Measurements from ENCODE around the gene ANXA3.

The ANXA3 gene

DNA sequence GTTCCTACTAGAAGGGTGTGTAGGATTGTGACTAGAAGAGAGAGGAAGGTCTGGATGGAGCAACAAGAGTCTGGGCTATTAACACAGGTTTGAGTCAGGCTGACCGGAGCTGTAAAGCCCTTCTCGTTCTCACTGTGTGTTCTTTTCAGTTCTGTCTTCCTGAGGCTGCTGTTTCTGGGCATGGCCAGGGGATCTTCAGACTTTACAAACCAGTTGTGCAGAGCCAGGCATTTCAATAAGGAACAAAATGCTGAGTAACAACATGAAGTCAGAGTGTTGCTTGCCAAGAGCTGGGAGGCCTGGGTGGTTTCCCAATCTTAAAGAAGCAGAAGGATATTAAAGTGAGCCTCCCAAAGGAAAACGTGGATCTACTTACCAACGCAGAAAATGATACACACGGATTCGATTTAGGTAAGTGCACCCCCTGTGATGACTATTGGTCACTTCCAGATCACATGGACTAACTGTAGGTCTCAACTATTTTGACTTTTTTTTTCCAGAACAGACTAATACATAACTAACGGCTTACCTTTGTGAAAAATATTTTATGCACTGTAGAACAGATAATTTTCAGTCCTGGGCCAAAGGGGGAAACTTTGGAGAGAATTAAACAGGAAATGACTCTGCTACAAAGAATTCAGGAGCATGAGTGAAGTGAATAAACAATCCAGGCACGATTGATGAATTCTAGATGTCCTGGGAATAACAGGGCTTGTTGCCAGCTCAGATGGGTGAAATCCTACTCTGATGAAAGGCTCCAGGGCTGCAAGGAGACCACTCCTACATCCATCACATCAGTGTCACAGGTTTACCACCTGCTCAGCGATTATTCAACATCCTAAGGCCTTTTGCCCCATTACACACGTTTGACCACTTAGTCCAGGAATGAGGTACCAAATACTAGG, 94.5 kb downstream of the ANXA3 start:
- no peak for DNase-seq (ENCODE audit: low read depth)

DNA sequence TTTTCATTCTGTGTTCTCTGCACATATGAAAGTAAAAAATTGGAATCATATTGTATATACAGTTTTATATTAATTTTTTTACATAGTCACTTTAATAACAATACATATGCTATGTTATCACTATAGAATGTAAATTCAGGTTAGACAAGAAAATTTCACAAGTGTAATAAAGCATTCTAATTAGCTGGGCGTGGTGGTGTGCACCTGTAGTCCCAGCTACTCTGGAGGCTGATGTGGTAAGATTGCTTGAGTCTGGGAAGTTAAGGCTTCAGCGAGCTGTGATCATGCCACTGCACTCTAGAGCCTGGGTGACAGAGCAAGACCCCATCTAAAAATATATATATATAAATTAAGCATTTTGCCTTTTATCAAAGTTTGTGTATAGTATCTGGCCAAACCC, 95.7 kb downstream of the ANXA3 start:
- DNase-seq (ENCODE audit: low read depth): no peak

DNA sequence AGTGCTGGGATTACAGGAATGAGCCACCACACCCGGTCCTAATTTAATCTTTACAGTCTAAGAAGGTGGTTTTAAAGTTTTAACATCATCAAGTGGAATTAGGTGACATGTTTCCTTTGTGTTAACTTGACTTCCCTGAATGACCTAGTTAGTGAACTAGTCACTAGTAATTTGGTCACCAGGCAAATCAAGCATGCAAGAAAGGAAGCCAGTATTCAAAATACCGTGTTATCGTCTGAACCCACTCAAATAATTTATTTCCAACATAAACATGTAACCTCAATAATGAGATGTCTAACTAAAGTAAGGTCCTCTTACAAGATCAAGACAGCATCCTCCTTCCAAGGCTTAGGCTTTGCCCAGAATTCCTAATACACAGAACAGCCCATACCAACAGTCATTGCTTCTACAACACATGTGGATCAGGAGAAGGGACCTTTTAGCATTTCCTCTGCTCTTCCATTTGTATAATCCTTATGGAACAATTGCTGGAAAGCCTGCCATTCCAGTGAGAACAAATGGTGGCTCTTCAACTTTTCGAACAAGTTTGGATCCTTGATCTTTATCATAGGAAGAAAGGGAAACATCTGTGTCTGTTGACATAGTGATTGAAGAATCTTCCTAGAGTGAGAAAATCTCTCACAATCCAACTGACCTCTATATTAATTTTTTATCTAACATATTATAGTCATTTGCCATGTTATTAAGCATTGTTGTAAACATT, 97.2 kb downstream of the ANXA3 start:
- DNase-seq (ENCODE audit: low read depth): no peak

DNA sequence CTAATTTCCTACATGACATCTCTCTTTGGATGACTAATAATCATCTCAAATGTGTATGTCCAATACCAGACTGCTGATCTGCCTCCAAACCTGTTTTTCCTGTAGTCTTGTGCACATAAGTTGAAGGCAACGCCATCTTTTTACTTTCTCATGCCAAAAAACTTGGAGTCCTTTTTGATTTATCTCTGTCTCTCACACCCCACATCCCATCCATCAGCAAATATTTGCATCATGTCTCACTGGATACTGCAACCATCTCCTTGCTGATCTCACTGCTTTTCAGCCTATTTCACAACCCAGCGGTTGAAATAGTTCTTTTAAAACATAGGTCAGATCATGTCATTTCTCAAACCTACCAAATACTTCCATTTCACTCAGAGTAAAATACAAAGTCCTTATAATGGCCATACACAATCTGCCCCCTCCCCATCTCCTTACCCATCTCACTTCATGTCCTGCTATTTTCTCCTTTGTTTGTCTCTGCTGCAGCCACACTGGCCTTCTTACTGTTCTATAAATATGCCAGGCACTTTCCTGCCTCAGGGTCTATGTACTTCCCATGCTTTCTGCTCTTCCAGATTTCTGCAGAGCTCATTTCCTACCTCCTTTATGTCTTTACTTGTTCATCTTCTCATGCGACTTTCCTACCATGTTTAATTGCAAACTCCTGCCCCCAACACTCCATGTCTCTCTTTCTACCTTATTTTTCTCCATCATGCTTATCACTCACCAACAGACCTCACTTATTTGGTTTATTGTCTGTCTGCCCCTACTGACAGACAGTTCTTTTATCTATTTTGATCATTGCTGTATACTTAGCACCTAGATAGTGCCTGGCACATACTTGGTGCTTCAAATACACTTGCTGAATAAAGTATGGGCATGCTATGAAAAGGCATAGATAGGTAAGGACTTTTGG, 98.8 kb downstream of the ANXA3 start:
- DNase-seq (ENCODE audit: low read depth): no peak

DNA sequence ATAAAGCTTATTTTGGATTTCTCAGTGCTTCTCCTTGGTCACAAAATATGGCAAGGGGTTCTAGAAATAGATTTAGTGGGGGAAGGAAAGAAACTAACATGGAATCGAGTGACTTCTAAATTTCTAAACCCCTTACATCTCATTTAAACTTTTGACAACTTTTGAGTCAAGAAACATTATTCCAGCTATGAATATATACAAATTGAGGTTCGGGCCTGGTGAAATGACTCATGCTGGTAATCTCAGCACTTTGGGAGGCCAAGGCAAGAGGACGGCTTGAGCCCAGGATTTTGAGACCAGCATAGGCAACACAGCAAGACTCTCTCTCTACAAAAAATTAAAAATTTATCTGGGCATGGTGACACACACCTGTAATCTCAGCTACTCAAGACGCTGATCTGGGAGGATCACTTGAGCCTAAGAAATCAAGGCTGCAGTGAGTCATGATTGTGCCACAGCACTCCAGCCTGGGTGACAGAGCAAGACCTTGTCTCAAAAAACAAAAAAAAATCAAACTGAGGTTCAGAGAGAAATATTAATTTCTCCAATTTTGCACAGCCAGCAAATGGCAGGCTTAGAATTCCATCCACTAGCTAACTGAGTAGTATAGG, 99.8 kb downstream of the ANXA3 start:
- DNase-seq (ENCODE audit: low read depth): no peak

DNA sequence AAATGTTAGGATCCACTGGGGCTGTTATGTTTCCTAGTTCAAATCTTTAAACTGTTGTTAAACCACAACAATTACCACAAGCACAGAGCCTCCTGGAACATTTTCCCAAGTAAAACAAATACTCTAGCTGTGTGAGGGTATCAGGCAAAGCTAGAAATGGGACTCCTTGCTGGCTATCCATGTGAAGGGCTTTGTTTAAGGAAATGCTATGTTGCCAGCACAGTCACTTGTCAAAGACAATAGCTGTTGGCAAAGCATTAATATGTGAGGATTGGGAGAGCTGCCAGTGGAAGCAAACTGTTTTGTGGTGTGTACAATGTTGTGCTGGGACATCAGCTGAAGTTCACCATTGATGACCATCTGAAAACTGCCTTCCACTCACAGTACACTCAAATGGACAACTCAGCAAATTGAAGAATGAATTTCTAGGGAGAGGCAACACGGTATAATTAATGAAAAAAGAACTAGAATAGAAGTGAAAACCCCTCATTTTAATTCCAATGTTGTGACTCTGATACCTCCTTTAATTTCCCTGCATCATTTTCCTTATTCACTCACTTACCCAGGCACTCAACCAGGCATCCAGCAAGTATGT, 100.8 kb downstream of the ANXA3 start:
- no peak for DNase-seq (ENCODE audit: low read depth)

DNA sequence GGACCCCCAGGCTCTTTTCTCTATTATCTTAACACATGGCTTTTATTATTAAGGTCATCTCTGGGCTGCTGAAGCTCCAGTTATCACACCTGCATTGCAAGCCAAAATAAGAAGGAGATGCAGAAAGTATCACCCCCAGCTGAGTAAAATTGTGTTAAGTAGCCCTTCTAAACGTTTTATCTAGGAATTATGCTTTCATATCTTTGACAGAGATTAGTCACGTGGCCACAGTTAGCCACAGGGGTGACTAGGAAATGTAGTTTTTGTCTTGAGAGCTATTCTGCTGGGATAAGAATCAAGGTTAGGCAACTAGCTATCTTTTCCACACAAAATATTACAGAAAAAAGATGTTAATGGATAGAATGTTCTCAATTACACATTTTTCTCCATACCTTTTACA, 102.1 kb downstream of the ANXA3 start:
- DNase-seq (ENCODE audit: low read depth): no peak

DNA sequence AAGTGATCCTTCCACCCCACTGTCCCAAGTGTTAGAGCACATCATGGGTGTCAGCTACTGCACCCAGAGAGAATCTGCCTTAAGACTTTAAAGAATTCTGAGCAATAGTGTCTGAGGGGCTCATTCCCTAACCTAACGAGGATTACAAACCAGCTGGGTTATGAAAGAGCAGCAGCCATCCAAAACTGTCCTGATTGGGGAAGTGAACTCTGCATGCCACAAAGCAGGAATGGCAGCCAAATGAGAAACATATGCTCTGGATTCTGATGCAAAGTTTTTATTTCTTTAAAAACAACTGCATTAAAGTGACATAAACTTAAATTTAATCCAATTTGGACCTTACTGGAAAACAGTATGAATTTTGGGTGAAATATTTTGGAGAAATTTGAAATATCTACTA, 103.2 kb downstream of the ANXA3 start:
- no peak for DNase-seq (ENCODE audit: low read depth)

DNA sequence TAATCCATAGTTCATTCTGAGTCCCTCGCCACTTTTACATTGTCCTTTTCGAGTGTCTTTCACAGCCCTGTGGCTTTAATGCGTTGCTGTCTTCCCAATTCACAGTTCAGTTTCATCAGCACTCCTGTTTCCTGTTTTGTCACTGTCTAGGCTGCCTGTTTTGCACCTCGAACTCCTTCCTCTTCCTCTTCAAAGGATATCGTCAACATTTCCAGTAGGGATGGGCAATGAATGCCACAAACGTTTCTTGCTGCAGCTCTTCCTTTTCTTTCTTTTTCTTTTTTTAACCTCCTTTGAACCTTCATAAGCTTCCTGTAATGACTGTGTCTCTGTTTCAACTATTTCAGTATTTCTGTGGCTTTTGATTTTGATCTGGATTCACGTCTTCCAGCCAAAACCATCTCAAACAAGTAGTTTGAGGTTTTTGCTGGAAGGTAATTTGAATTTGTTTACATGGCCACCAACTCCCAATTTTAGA, 105.4 kb downstream of the ANXA3 start:
- no peak for DNase-seq (ENCODE audit: low read depth)

DNA sequence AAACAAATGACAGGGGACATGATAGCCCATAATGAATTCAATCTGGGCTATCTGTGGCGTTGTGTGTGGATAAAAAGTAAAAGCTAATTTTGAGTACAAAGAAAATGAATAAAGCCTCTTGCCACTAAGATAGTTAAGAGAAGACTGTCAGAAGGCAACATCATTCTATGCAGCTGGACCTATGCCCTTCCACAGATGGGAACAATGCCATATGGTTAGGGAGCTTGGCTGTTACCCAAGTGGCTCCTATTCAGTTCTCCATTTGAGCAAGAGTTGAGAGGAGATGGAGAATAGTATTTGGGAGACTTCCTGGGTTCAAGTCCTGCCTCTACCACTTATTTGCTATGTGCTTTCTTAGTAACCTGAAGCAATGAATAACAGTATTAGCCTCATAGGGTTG, 107.7 kb downstream of the ANXA3 start:
- no peak for DNase-seq (ENCODE audit: low read depth)

DNA sequence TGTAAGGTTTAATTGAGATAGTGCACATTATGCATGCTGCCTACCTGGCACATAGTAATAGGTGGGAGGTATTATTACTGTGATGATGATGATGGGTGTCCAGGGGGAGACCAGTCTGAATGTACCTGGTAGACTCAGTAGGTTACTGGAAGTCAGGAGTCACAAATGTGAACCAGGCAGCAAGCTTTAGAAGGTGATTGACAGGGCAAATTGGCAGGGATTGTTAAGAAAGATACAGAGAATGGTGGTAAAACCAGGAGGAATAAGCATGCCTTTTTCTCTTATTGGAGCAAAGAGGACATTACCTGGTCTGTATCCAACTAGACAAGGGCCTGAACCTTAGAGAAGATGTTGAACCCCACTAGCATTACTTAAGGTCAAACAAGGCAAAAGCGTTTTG, 108.1 kb downstream of the ANXA3 start:
- DNase-seq (ENCODE audit: low read depth): no peak
